Fibroblast of lung (primary cell): Measurements from ENCODE around the gene IL16. TPM values are rescaled to one million over a fixed set of nuclear protein-coding genes. Genes with fewer than 3 reads are reported as not detected.

Experiments
- DNase-seq, 2 donors: peaks; one replicate each; pipeline versions ENCODE4 v3.0.0 to v3.0.0-alpha.2; 2010; ENCODE audit warnings: low read depth in 2 of 2
- H2AFZ ChIP-seq: 2 replicates; pipeline ENCODE4 v1.5.1; 2012; ENCODE audit warnings: low read length, control low read depth, inconsistent platforms
- H3K27ac ChIP-seq: 2 replicates; pipeline ENCODE4 v1.5.1; 2011; ENCODE audit warnings: low read length, control low read depth; ENCODE audit not compliant: insufficient read depth
- H3K27me3 ChIP-seq: 2 replicates; pipeline ENCODE4 v1.5.1; 2011; ENCODE audit warnings: mild to moderate bottlenecking, low read length; ENCODE audit not compliant: control insufficient read depth, insufficient read depth
- H3K36me3 ChIP-seq: 2 replicates; pipeline ENCODE4 v1.5.1; 2011; ENCODE audit warnings: low read length; ENCODE audit not compliant: control insufficient read depth, insufficient read depth
- H3K4me1 ChIP-seq: 2 replicates; pipeline ENCODE4 v1.5.1; 2011; ENCODE audit warnings: low read length; ENCODE audit not compliant: control insufficient read depth, insufficient read depth; ENCODE audit errors: extremely low read depth
- H3K4me2 ChIP-seq: 2 replicates; pipeline ENCODE4 v1.5.1; 2011; ENCODE audit warnings: low read length, control low read depth; ENCODE audit not compliant: insufficient read depth; ENCODE audit errors: extremely low read depth
- H3K4me3 ChIP-seq, 4 experiments: fragments of 200-600 bp in 1 of 4; sonication (generic) in 1 of 4; replicated peaks in 1 of 4; 2 replicates each; pipeline ENCODE4 v1.5.1; 2011 to 2016; ENCODE audit warnings: low read length in 4 of 4, low read depth in 3 of 4, mild to moderate bottlenecking in 3 of 4, control low read depth in 2 of 4, inconsistent platforms in 1 of 4, mixed read lengths in 1 of 4; ENCODE audit not compliant: insufficient read depth in 1 of 4; ENCODE audit errors: control extremely low read depth in 1 of 4
- H3K79me2 ChIP-seq: 2 replicates; pipeline ENCODE4 v1.5.1; 2012; ENCODE audit warnings: mild to moderate bottlenecking, low read length, inconsistent platforms; ENCODE audit not compliant: control insufficient read depth, insufficient read depth
- H3K9ac ChIP-seq: 2 replicates; pipeline ENCODE4 v1.5.1; 2011; ENCODE audit warnings: mild to moderate bottlenecking, low read length, control low read depth; ENCODE audit not compliant: insufficient read depth
- H3K9me3 ChIP-seq: 2 replicates; pipeline ENCODE4 v1.5.1; 2012; ENCODE audit warnings: low read depth, low read length; ENCODE audit not compliant: control insufficient read depth, insufficient read depth
- H4K20me1 ChIP-seq: 2 replicates; pipeline ENCODE4 v1.5.1; 2011; ENCODE audit warnings: low read length; ENCODE audit not compliant: control insufficient read depth, insufficient read depth; ENCODE audit errors: extremely low read depth
- CTCF ChIP-seq, 2 donors: IDR thresholded peaks in 1 of 2; conservative IDR thresholded peaks in 1 of 2; 1 replicate in 1 of 2; 2 replicates in 1 of 2; pipeline ENCODE4 v1.5.1; 2011 to 2012; ENCODE audit warnings: low read length in 2 of 2, control low read depth in 1 of 2, inconsistent platforms in 1 of 2, low read depth in 1 of 2, mild to moderate bottlenecking in 1 of 2
- EZH2 ChIP-seq: IDR thresholded peaks from 2 replicates; pipeline ENCODE4 v1.5.1; 2012; ENCODE audit warnings: low read length, control low read depth, mild to moderate bottlenecking; ENCODE audit errors: missing control alignments
- polyA plus RNA-seq, 2 donors: library from polyadenylated mRNA; depleted of rRNA in 1 of 2; stranded (reverse) in 1 of 2; unstranded in 1 of 2; fragments of >200 nt; gene quantifications; 2 replicates each; pipeline ENCODE4 v1.2.1, GENCODE V29; 2011 to 2012; ENCODE audit warnings: missing spikeins in 1 of 2
- total RNA-seq: library from RNA; depleted of rRNA; stranded (reverse); fragments of >200 nt; gene quantifications from 2 replicates; pipeline ENCODE4 v1.2.1, GENCODE V29; 2014

The IL16 gene
- total and polyA plus RNA-seq, 2 donors (not counting 1 experiment from before 2014, with no cell fraction given): 0.96 to 5.0 TPM

GRCh38 chr15:81281766-81282605, 85.3 kb downstream of the IL16 start:
- Histone ChIP-seq H3K27ac (no peak overlapping the region), H3K4me1 (no peaks in the 10 kb centered on the region), H2AFZ (no peak overlapping the region), H3K36me3 (no peaks in the 10 kb centered on the region), H3K4me3 (no peak overlapping the region), H3K27me3 (no peaks in the 10 kb centered on the region), H3K9ac (no peak overlapping the region), H3K79me2 (no peaks in the 10 kb centered on the region), H3K9me3 (no peaks in the 10 kb centered on the region), H4K20me1 (no peaks in the 10 kb centered on the region), H3K4me2 (no peak overlapping the region)
- DNase-seq: no peak
- no peak for TF ChIP-seq CTCF (conservative IDR thresholded peaks at IDR 0.05 in 1 of 2, IDR thresholded peaks at IDR 0.05 in 1 of 2; ENCODE audit: low read depth in 1 of 2, low read length in 2 of 2)

- no peaks in the 10 kb centered on the region for H3K27me3 ChIP-seq
- H3K36me3 ChIP-seq: no peaks in the 10 kb centered on the region
- H3K79me2 ChIP-seq: no peaks in the 10 kb centered on the region
- H3K4me3 ChIP-seq: no peak overlapping the region
- H3K4me1 ChIP-seq: no peaks in the 10 kb centered on the region
- no peak for TF ChIP-seq EZH2
- no peak for TF ChIP-seq CTCF (conservative IDR thresholded peaks at IDR 0.05 in 1 of 2, IDR thresholded peaks at IDR 0.05 in 1 of 2; ENCODE audit: low read depth in 1 of 2, low read length in 2 of 2)
- no peak overlapping the region for H3K9ac ChIP-seq
- H4K20me1 ChIP-seq: no peaks in the 10 kb centered on the region
- no peak overlapping the region for H2AFZ ChIP-seq
- no peak for DNase-seq
- no peak overlapping the region for H3K27ac ChIP-seq
- H3K4me2 ChIP-seq: no peak overlapping the region
- H3K9me3 ChIP-seq: no peaks in the 10 kb centered on the region
Measured at GRCh38 chr15:81282606-81282895, 85.9 kb downstream of the IL16 start.

- Histone ChIP-seq H3K9me3 (no peaks in the 10 kb centered on the region), H3K4me1 (no peaks in the 10 kb centered on the region), H3K4me2 (no peak overlapping the region), H3K27ac (no peak overlapping the region), H3K9ac (no peak overlapping the region), H3K36me3 (no peaks in the 10 kb centered on the region), H4K20me1 (no peaks in the 10 kb centered on the region), H3K79me2 (no peaks in the 10 kb centered on the region), H2AFZ (no peak overlapping the region), H3K27me3 (no peaks in the 10 kb centered on the region), H3K4me3 (no peak overlapping the region)
- TF ChIP-seq CTCF (conservative IDR thresholded peaks at IDR 0.05 in 1 of 2, IDR thresholded peaks at IDR 0.05 in 1 of 2; ENCODE audit: low read depth in 1 of 2, low read length in 2 of 2) (no peak), EZH2 (no peak)
- DNase-seq: no peak
Measured at GRCh38 chr15:81282911-81283310, 86.2 kb downstream of the IL16 start.
